Erythroblast (primary cell): Measurements from ENCODE around the gene SHISA3.

Experiments used
- GATA1 ChIP-seq: IDR thresholded peaks from 2 replicates; pipeline ENCODE4 v1.6.1; 2011; ENCODE audit warnings: low read depth, mild to moderate bottlenecking, control low read depth, low read length, moderate library complexity
- POLR2A ChIP-seq: IDR thresholded peaks from 2 replicates; pipeline ENCODE4 v1.6.1; 2011; ENCODE audit warnings: mild to moderate bottlenecking, low read length

DNA sequence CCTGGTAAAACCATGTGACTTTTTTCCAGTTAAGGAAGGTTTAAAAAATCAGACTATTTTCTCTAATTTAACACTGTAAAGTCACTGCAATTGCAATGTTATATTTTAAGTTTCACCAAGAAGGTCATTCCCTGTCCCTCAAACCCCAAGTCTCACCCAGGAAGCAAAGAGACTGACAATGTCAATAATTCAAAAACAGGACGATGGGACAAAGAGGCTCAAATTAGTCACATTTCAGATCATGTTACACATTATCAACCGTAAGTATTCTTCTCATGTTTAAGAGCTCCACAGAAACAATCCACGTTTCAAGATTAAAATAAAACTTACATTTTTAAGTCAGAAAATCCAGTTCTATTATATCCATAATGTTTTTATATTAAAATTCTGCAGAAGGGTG is 13.2 kb downstream of the SHISA3 start:
- TF ChIP-seq POLR2A, result no peak
- no peak for TF ChIP-seq GATA1
